HepG2 (cell line): ENCODE measurements around the gene KDM6B. TPM values are rescaled to one million over a fixed set of nuclear protein-coding genes. Genes with fewer than 3 reads are reported as not detected.

Experiments used
- ATAC-seq: fragments of 200-7000 bp; cut with Tn5 transposase; 3 replicates; pipeline ENCODE4 v1.9.1; 2020; ENCODE audit warnings: mild to moderate bottlenecking, moderate library complexity
- BruUV-seq: library from RNA; stranded (reverse); fragments of 400-500 nt; replicated peaks from 2 replicates; lab custom pipeline; 2021; lab: Mats Ljungman, UMichigan
- CTCF ChIA-PET: fragments of 300-600 bp; formaldehyde crosslinking; extraction: SDS; loops from one replicate; lab custom pipeline; 2021; ENCODE audit warnings: low total read pairs, inconsistent platforms, low intra/inter-chr PET ratio; lab: Yijun Ruan, JAX
- POLR2A ChIA-PET: fragments of 350-600 bp; sonication (Branson Sonifier 250); formaldehyde crosslinking; loops from one replicate; lab custom pipeline; 2020; ENCODE audit warnings: antibody characterized with exemption, inconsistent platforms; lab: Yijun Ruan, JAX
- DNase-seq: peaks from one replicate; pipeline ENCODE4 v3.0.0-alpha.2; 2015; ENCODE audit warnings: low spot score
- FAIRE-seq: peaks from 3 replicates; lab custom pipeline; 2011; peaks lifted over from hg19 to GRCh38; lab: Jason Lieb, UNC
- H2AFZ ChIP-seq: one replicate; pipeline ENCODE4 v1.6.1; 2011; ENCODE audit warnings: low read length, inconsistent platforms
- H3K27ac ChIP-seq: fragments of 300-600 bp; 3 replicates; pipeline ENCODE4 v1.8.0; 2011; ENCODE audit warnings: mixed run types, mild to moderate bottlenecking, mixed read lengths, low read length, inconsistent platforms; ENCODE audit not compliant: insufficient read depth; ENCODE audit errors: extremely low read length
- H3K27me3 ChIP-seq, 2 experiments: fragments of 200-600 bp in 1 of 2; 2 replicates in 1 of 2; 3 replicates in 1 of 2; pipeline versions ENCODE4 v1.6.0 to v1.8.0; 2011; ENCODE audit warnings: low read length in 2 of 2, mild to moderate bottlenecking in 2 of 2, moderate library complexity in 2 of 2, inconsistent platforms in 1 of 2; ENCODE audit not compliant: insufficient read depth in 2 of 2, control insufficient read depth in 1 of 2
- H3K36me3 ChIP-seq, 2 experiments: fragments of 200-600 bp in 1 of 2; replicated peaks in 1 of 2; 2 replicates in 1 of 2; 3 replicates in 1 of 2; pipeline versions ENCODE4 v1.5.1 to v1.8.0; 2011; ENCODE audit warnings: low read length in 2 of 2, inconsistent platforms in 1 of 2; ENCODE audit not compliant: insufficient read depth in 2 of 2, control insufficient read depth in 1 of 2
- H3K4me1 ChIP-seq: 2 replicates; pipeline ENCODE4 v1.5.1; 2012; ENCODE audit warnings: low read length, inconsistent platforms; ENCODE audit not compliant: insufficient read depth
- H3K4me2 ChIP-seq: 2 replicates; pipeline ENCODE4 v1.6.0; 2011; ENCODE audit warnings: low read depth, low read length, inconsistent platforms
- H3K4me3 ChIP-seq, 3 experiments: fragments of 200-600 bp in 1 of 3; sonication (generic), shearing (Covaris generic) in 1 of 3; replicated peaks in 1 of 3; 2 replicates each; pipeline ENCODE4 v1.5.1; 2011 to 2016; ENCODE audit warnings: low read length in 3 of 3, inconsistent platforms in 2 of 3, low read depth in 2 of 3, mild to moderate bottlenecking in 2 of 3, control low read depth in 1 of 3, mixed read lengths in 1 of 3; ENCODE audit not compliant: insufficient read depth in 1 of 3
- H3K79me2 ChIP-seq: one replicate; pipeline ENCODE4 v1.6.1; 2011; ENCODE audit warnings: low read length, inconsistent platforms; ENCODE audit not compliant: insufficient read depth
- H3K9ac ChIP-seq: 2 replicates; pipeline ENCODE4 v1.6.0; 2011; ENCODE audit warnings: mild to moderate bottlenecking, low read depth, low read length, inconsistent platforms; ENCODE audit not compliant: insufficient read depth
- H3K9me3 ChIP-seq: 2 replicates; pipeline ENCODE4 v1.5.1; 2012; ENCODE audit warnings: mild to moderate bottlenecking, low read length
- H4K20me1 ChIP-seq: 2 replicates; pipeline ENCODE4 v1.6.0; 2011; ENCODE audit warnings: inconsistent platforms, mild to moderate bottlenecking, low read length, moderate library complexity; ENCODE audit not compliant: insufficient read depth
- AHR ChIP-seq: IDR thresholded peaks from 2 replicates; pipeline ENCODE4 v1.6.1; 2018; ENCODE audit warnings: missing genetic modification reagents, missing compliant biosample characterization
- ATAD3A ChIP-seq: sonication (generic); formaldehyde crosslinking; IDR thresholded peaks from 2 replicates; pipeline ENCODE4 v1.4.0; 2020; ENCODE audit warnings: missing genetic modification reagents
- CBX1 ChIP-seq: IDR thresholded peaks from one replicate; pipeline ENCODE4 v1.6.1; 2016; ENCODE audit warnings: antibody characterized with exemption, low read depth
- DMAP1 ChIP-seq: IDR thresholded peaks from 2 replicates; pipeline ENCODE4 v1.6.1; 2016
- FIP1L1 ChIP-seq: fragments of 200-400 bp; formaldehyde crosslinking; IDR thresholded peaks from 2 replicates; pipeline ENCODE4 v1.6.1; 2018; ENCODE audit warnings: low read depth, mild to moderate bottlenecking, low read length, moderate library complexity, borderline replicate concordance; ENCODE audit not compliant: insufficient read depth
- HMG20B ChIP-seq: conservative IDR thresholded peaks from 2 replicates; pipeline ENCODE4 v1.6.1; 2016; ENCODE audit warnings: missing genetic modification reagents, missing compliant biosample characterization
- HNRNPL ChIP-seq: fragments of 200-400 bp; formaldehyde crosslinking; IDR thresholded peaks from 2 replicates; pipeline ENCODE4 v1.6.1; 2017; ENCODE audit warnings: mild to moderate bottlenecking, low read depth, low read length
- KDM5B ChIP-seq: sonication (generic); formaldehyde crosslinking; IDR thresholded peaks from 2 replicates; pipeline ENCODE4 v1.4.0; 2020; ENCODE audit warnings: missing genetic modification reagents, mild to moderate bottlenecking, borderline replicate concordance
- NR2C2 ChIP-seq: sonication (generic); formaldehyde crosslinking; IDR thresholded peaks from 2 replicates; pipeline ENCODE4 v1.4.0; 2020; ENCODE audit warnings: missing genetic modification reagents, mild to moderate bottlenecking, moderate library complexity, borderline replicate concordance
- RAD21 ChIP-seq: fragments of 450-650 bp; formaldehyde crosslinking; IDR thresholded peaks from 2 replicates; pipeline ENCODE4 v1.5.0; 2020; ENCODE audit warnings: mild to moderate bottlenecking
- SMAD9 ChIP-seq: sonication (generic); formaldehyde crosslinking; IDR thresholded peaks from 2 replicates; pipeline ENCODE4 v1.5.1; 2020; ENCODE audit warnings: mild to moderate bottlenecking, missing genetic modification reagents
- SUZ12 ChIP-seq: fragments of 150-350 bp; IDR thresholded peaks from 2 replicates; pipeline ENCODE4 v1.6.1; 2014; ENCODE audit warnings: low read depth, low read length
- ZNF879 ChIP-seq: sonication (generic); formaldehyde crosslinking; IDR thresholded peaks from 2 replicates; pipeline ENCODE4 v1.8.1; 2023; ENCODE audit warnings: missing genetic modification reagents
- ZNF883 ChIP-seq: sonication (generic); formaldehyde crosslinking; IDR thresholded peaks from 2 replicates; pipeline ENCODE4 v1.5.1; 2020; ENCODE audit warnings: mild to moderate bottlenecking, missing genetic modification reagents; ENCODE audit errors: not compliant biosample characterization
- WGBS: methylation state at CpG from one replicate; pipeline ENCODE4 v1.1.6; 2017; ENCODE audit warnings: low lambda C conversion rate; 5-methylcytosine and 5-hydroxymethylcytosine counted together
- in situ Hi-C: cut with HindIII; loops from 2 replicates; pipeline ENCODE4 v1.10.0; 2017; ENCODE audit warnings: low pct_unique_long_range_greater_than_20kb; ENCODE audit not compliant: extremely low pct_ligation_motif_present
- intact Hi-C: fragments of 100-400 bp; cut with micrococcal nuclease; formaldehyde crosslinking; loops from one replicate; pipeline ENCODE4 v1.10.0; 2022; ENCODE audit not compliant: unreplicated experiment
- polyA plus RNA-seq, 8 experiments: library from polyadenylated mRNA; depleted of rRNA in 3 of 8; stranded (reverse) in 7 of 8; unstranded in 1 of 8; fragments of >200 nt; fragmentation: Illumina TruSeq in 4 of 8; extraction: Trizol in 4 of 8; gene quantifications; 2 replicates each; pipeline versions ENCODE4 v1.2.1 to v1.2.3, GENCODE V29; 2011 to 2016; ENCODE audit warnings: low read depth in 4 of 8, missing spikeins in 1 of 8, mixed read lengths in 1 of 8; ENCODE audit not compliant: insufficient read depth in 1 of 8
- total RNA-seq, 5 experiments: library from RNA; depleted of rRNA; stranded (reverse); fragments of >200 nt; fragmentation: Illumina TruSeq; extraction: Trizol; gene quantifications; 2 replicates each; pipeline ENCODE4 v1.2.3, GENCODE V29; 2016; ENCODE audit warnings: low read depth in 1 of 5
- TF ChIP-seq, protein P1 (sequence below): sonication (generic); formaldehyde crosslinking; IDR thresholded peaks from 2 replicates; pipeline ENCODE4 v1.8.0; 2022; ENCODE audit warnings: mild to moderate bottlenecking, missing genetic modification reagents; ENCODE audit not compliant: insufficient replicate concordance
- TF ChIP-seq, protein P2 (sequence below): sonication (generic); formaldehyde crosslinking; IDR thresholded peaks from 2 replicates; pipeline ENCODE4 v1.4.0; 2020; ENCODE audit warnings: missing genetic modification reagents
- TF ChIP-seq, protein P3 (sequence below): IDR thresholded peaks from 2 replicates; pipeline ENCODE4 v1.6.1; 2012; ENCODE audit warnings: inconsistent platforms

The KDM6B gene
- total and polyA plus RNA-seq, 2 of the 13 experiments (the other 11 are each of a cell fraction or from before 2014, with no cell fraction given), result 1.3 to 2.1 TPM

GRCh38 chr17:7843257-7843535, 9.2 kb downstream of the KDM6B start (continued):
- TF ChIP-seq ATAD3A (CRISPR knock-in tag), result 0 out of 2 replicates have a peak, but pooled peaks have one; percentile 64
- no peak for TF ChIP-seq FIP1L1
- 0 out of 2 replicates have a peak, but pooled peaks have one; percentile 6 for TF ChIP-seq NR2C2 (CRISPR knock-in tag)
- TF ChIP-seq KDM5B, result no peak; the same call in 1 of the 2 replicates
- TF ChIP-seq AHR (CRISPR knock-in tag), result no peak
- TF ChIP-seq HMG20B (CRISPR knock-in tag), result no peak
- no peak for TF ChIP-seq ZNF879 (CRISPR knock-in tag)

GRCh38 chr17:7843536-7844291, 9.7 kb downstream of the KDM6B start:
- BruUV-seq, result no TSS peak
- CTCF ChIA-PET, result no interaction called here
- WGBS, result 1% methylated on average over 49 of the region's 61 CpGs
- Histone ChIP-seq H3K9me3 (no peaks in the 10 kb centered on the region), H3K27ac (peak overlapping the region; percentile 97), H2AFZ (no peak overlapping the region), H3K4me2 (peak overlapping the region; percentile 99), H4K20me1 (peaks cover 26% of the 10 kb centered on the region), H3K9ac (peak overlapping the region; percentile 96), H3K4me1 (peaks cover 36% of the 10 kb centered on the region), H3K4me3 (peak overlapping the region; percentile 83 to 95 (median 86)), H3K79me2 (peaks cover 50% of the 10 kb centered on the region), H3K27me3 (peaks cover 0 to 3% of the 10 kb centered on the region in 2 experiments; a peak in 1 of 5 replicates), H3K36me3 (peaks cover 19 to 22% of the 10 kb centered on the region in 2 experiments; a peak in 4 of 5 replicates)
- peak; percentile 85 for DNase-seq
- ATAC-seq, result peak; percentile 50
- intact Hi-C loops, result loop anchor here (5.0 kb wide), 1 partner anchor 199 kb away; no protein-coding TSS in a partner anchor
- FAIRE-seq, result no peak
- in situ Hi-C loops, result loop anchor here (10.0 kb wide), 1 partner anchor 269 kb away; the partner anchor contains the start of gene CD68
- POLR2A ChIA-PET, result interaction anchor here (1.3 to 6.4 kb wide), 6 partner anchors 10 to 440 kb away, joined by 3 to 159 read pairs (median 6); partner anchors contain the start of genes CNTROB, CYB5D1, KDM6B and NAA38
- TF ChIP-seq SMAD9 (CRISPR knock-in tag) (0 out of 2 replicates have a peak, but pooled peaks have one; percentile 59), ZNF883 (peak; percentile 53), RAD21 (CRISPR knock-in tag) (peak; percentile 50), SUZ12 (no peak), DMAP1 (CRISPR knock-in tag) (peak; percentile 25; the same call in 1 of the 2 replicates), HNRNPL (no peak), CBX1 (peak; percentile 7)
- TF ChIP-seq, protein P1, sequence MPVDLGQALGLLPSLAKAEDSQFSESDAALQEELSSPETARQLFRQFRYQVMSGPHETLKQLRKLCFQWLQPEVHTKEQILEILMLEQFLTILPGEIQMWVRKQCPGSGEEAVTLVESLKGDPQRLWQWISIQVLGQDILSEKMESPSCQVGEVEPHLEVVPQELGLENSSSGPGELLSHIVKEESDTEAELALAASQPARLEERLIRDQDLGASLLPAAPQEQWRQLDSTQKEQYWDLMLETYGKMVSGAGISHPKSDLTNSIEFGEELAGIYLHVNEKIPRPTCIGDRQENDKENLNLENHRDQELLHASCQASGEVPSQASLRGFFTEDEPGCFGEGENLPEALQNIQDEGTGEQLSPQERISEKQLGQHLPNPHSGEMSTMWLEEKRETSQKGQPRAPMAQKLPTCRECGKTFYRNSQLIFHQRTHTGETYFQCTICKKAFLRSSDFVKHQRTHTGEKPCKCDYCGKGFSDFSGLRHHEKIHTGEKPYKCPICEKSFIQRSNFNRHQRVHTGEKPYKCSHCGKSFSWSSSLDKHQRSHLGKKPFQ, result peak; percentile 33
- TF ChIP-seq, protein P2, sequence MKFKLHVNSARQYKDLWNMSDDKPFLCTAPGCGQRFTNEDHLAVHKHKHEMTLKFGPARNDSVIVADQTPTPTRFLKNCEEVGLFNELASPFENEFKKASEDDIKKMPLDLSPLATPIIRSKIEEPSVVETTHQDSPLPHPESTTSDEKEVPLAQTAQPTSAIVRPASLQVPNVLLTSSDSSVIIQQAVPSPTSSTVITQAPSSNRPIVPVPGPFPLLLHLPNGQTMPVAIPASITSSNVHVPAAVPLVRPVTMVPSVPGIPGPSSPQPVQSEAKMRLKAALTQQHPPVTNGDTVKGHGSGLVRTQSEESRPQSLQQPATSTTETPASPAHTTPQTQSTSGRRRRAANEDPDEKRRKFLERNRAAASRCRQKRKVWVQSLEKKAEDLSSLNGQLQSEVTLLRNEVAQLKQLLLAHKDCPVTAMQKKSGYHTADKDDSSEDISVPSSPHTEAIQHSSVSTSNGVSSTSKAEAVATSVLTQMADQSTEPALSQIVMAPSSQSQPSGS (CRISPR knock-in tag), result peak; percentile 58; the same call in 1 of the 2 replicates
- TF ChIP-seq, protein P3, sequence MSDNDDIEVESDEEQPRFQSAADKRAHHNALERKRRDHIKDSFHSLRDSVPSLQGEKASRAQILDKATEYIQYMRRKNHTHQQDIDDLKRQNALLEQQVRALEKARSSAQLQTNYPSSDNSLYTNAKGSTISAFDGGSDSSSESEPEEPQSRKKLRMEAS, result peak; percentile 75
